Measurements from ENCODE around the gene FOXO3.
A peak's percentile ranks its signal among the peaks of the same experiment; 100 is the strongest.

The FOXO3 gene

DNA sequence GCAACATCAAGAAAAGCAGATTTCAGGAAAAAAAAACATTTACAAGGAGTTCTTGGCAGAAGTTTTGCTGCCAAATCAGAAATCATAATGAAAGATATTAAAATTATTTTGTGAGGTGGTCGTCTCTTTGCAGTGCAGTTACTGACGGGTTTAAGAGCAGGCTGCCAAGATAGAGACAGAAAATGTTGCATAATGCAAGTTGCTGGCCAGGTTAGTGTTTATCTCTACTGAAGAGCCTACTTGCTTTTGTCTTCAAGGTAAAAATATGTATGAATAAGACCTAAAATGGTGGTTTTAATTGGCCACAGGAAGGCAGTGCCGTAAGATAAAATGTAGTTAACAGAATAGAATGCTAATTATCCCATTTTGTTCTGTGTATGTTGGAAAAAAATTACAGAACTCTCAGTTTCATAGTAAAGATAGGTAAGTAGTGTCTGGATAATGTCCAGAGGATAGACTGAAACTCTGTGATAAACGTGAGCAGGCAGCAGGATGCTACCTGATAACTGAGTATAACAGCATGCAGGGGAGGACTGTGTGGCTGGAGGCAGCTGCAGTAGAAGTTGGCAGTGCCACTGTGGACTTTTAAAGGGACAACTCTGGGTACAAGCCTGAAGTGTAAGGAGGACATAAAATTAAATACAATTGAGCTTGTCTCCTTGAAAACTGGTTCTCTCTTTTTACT lies 13.9 kb downstream of the FOXO3 start:
- no peak for DNase-seq (ENCODE audit: low read depth in 2 of 2)

DNA sequence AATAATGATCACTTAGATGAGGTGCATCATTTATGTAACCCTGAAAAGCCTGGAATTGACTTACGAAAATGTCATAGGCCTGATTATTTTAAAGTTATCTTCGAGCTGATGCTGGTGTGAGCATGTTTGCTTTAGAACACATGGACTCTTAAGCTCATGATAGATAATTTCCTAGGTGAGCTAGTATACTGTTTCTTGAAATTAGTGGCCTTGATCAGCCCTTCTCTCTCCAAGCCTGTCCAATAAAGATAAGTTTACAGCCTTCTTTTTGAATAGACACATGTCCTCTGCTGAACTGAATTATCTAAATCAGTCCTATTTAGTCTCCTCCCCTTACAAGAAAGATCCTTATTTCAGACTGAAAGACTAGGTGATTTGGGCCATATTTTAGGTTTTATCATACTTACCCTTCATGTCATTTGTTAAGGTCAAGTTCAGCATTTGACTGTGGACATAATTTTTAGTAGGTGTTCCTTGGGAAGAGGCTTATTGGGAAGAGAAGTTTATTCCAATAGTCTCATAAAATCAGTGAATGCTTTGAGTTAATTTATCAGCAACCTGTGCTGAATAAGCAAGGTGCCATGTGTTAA lies 15.3 kb downstream of the FOXO3 start:
- DNase-seq (ENCODE audit: low read depth in 2 of 2) = no peak

DNA sequence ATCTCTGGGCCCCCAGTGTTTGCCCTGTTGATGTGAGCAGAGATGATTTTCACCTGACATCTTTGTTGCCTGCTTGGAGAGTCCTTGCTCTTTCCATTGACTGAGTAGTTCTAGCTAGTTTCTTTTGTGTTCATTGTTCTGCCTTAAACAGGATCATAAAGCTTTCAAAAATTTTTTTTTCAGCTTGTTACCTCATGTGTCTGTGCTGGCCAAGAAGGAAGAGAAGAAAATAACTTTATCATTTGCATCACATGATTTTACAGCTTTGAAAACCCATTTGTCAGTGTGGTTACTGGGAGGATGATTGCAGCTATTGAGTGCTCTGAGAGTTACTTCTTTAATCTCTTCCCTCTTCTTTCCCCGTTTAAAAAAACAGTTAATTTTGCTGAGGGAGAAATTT lies 16.0 kb downstream of the FOXO3 start:
- DNase-seq (ENCODE audit: low read depth in 2 of 2) = no peak

DNA sequence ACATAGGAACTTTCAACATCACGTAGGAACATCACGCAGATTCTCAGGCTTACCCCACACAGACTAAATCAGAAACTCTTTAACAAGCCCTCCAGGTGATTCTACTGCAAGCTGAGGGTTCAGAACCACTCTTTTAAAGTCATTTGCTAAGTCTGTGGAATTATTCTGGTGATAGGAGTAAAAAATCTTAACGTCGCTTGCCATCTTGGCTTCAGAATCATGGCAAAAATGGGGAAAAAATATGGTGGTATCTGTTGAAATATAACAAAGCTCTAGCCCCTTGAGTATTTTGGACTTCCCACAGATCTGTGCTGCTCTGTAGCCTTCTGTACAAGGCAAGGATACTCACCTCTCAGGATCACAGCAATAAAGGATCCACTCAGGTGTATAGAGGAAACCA lies 17.4 kb downstream of the FOXO3 start:
- no peak for DNase-seq (ENCODE audit: low read depth in 2 of 2)

DNA sequence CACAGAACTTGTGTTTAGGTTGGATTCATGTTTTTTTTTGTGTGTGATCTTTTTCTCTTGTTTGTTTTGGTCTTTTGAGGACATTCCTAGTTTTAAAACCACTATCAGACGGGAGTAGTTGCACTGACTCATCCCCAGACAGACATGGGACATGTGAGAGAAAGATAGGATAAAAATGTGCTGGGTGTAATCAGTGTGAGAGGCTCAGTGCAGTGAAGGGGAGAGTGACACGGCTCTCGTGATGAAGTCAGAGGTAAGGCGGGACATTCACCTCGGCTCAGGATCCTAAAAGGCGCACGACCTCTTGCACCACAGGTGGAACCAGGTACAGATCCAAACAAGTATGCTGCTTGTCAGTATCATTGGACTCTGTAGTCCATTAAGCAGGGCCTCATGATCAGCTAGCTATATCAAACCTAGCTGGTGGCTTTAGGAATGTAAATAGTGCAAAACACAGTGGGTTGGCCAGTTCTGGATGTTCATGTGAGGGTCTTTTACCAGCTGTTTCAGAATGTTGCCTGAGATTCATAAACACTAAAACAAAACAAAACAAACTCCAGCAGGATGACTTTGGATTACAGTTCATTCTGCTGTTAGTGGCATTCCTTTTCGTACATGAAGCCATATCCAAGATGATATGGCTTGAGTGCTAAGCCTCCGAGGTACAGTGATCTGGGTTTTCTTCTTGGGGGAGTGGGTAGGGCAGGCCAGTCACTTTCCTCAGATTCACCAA lies 18.0 kb downstream of the FOXO3 start:
- DNase-seq (ENCODE audit: low read depth in 2 of 2) = no peak

DNA sequence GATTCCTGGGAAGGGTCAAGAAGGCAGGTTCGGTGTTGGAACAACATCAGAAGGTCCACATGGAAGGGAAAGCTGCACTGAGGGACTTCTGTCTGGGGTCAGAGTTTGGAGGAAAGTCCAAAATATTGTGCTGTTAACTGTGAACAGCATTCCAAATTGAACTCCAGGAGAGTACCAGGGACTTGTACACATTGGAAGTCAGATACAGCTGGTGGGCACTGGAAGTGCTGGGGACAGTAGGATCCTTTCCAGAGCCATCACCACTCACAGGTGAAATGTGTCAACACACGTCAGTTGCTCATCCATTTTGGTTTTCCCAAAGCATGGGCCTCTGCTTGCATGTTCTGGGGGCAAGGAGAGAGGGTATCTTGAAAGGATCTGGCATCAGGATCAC lies 18.6 kb downstream of the FOXO3 start:
- DNase-seq (ENCODE audit: low read depth in 2 of 2) = no peak

DNA sequence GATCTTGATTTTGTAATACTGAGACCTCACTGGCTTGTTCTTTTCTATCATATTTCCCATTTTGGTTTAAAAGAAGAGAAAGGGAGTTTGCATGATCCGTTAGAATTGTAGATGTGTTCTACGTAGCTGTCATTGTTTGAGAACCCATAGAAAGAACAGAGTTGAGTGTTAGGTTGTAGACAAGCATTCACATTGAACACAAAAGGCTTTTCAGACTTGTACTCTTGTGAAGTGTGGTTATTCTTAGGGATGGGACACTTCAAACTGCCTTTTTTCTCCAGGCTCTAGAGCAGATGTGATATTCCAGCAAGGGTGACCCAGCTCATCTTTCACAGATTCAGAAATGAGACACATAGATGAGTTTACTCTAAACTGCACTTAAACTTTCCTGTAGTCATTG lies 19.9 kb downstream of the FOXO3 start:
- no peak for DNase-seq (ENCODE audit: low read depth in 2 of 2)

DNA sequence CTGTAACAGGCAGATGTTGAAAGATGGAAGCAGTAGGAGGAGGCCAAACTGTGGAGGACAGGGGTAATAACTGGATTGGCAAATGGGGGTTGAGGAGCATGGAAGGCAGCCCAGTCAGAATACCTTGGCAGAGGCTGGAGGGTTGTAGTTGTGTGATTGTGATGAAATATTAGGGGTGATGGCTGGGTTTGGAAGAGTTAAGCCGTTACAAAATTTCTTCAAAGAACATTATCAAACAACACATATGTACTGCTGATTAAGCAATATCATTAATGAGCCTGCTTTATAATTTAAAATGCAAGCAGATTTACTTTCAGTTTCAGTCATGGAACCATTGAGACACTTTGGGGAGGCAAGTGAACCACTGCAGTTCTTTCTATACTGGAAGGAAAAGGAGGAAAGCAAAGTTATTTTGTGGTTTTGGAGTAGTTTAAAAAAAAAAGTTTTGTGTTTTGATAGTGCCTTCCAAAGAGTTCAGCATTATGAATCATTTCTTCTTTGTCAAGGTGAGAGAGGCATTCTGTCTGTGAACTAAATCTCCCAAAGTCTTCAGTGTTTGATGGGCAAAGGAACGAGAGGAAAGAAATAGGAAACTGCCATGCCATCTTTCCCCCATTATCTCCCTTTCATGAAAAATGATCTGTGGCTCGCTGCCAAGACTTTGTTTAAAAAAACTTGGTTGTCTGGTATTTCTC lies 20.7 kb downstream of the FOXO3 start:
- no peak for DNase-seq (ENCODE audit: low read depth in 2 of 2)

DNA sequence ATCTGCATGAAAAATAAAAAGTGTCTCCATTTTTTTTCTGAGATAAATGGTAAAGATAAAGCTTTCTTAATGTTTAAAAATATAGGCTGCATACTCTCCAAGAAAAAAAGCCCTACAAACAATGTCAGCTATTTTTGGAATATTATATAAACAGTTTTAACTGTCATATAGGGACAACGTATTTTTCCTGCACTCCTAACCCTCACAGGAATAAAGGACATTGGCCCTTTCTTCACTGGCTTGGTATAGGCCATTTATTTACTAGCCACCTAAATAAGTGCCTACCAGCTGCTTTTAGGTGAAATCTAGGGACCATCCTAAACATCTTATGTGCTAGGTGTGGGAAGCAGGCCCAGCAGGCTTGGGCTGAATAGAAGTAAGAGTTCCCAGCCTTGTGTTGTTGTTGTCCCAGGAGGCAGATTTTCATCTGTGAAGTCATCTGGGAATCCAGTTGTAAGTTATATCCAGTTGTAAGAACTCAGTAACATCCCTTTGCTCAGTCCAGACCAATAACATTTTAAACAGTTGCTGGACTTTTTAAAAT lies 21.3 kb downstream of the FOXO3 start:
- no peak for DNase-seq (ENCODE audit: low read depth in 2 of 2)

DNA sequence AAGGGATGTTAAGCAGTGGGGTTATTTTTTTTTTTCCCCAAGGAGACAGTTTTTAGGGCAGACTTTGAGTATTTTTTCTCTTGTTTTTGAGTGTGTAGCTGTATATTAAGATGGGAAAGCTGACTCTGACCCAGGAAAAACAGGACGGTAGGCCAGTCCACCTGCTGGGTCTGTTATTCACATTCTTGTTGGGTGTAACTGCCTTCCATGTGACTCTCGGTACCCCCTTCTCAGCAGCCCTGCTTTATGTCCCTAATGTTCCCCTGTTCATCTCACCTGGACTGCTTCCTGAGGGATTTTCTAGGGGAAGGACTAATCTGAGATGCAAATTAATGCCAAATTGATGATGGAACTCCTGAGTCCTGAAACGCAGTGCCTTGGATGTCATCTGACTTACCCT lies 21.9 kb downstream of the FOXO3 start:
- DNase-seq (ENCODE audit: low read depth in 2 of 2) = no peak

DNA sequence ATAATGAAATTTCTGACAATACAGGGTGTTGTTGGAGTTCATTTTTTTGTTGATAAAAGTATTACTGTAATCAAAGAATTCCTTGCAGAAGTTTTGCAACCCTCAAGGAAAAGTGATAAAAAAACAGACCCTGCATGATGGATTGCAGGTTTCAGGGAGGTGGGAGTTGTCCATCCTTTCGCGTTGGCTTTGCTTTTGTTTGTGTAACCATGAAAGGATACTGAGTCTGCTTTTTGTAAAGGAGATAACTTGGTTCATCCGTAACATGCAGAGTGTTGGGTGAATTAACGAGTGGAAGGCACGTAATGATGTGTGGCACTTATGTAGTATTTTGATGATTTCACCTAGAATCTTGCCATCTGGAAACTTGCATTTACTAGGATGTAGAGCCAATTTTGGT lies 23.6 kb downstream of the FOXO3 start:
- DNase-seq (ENCODE audit: low read depth in 2 of 2) = no peak

DNA sequence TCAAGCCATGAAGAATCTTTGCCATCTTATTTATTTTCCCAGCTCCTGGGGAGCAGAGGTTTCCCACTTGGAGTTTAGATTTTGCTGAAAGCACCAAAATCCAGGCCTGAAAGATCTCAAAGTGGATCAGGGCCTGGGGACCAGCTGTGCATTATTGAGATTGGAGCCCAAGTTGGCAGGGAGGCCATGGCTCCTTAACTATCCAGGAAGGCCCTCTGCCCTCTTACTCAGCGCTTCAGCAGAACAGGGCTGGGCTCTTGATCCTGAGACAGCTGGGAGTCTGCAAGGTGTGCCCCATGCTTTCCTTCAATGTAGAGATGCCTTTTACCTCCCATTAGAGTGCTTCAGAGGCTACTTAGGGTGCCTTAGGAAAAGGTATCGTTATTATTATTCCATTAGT lies 24.6 kb downstream of the FOXO3 start:
- DNase-seq (ENCODE audit: low read depth in 2 of 2) = no peak

DNA sequence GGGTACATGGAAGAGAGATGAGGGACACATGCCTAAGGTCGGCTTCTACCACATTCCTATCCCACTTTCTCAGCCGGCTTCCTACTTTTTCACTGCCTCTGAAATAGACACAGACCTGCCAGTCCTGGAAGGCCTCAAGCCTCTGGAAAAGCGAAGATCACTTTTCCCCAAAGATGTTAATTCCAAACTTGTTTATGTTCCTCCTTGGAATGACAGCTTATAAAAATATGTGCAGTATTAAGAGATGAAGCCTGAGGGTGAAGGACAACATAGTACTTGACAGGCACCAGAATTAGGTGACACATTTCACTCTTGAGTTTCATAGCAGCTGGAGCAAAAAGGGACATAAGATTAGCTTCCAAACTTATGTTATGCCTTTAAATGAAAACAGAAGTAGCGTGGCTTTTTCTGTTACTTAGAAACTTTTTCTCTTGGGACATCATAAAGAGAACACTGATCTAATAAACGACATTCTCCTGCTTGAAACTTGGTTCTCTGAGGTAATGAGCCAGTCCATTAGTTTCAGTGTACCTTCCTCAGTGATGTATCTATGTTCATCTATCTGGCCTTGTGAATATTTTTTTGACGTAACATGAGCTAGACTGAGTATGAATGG lies 25.3 kb downstream of the FOXO3 start:
- DNase-seq (ENCODE audit: low read depth in 2 of 2) = no peak

DNA sequence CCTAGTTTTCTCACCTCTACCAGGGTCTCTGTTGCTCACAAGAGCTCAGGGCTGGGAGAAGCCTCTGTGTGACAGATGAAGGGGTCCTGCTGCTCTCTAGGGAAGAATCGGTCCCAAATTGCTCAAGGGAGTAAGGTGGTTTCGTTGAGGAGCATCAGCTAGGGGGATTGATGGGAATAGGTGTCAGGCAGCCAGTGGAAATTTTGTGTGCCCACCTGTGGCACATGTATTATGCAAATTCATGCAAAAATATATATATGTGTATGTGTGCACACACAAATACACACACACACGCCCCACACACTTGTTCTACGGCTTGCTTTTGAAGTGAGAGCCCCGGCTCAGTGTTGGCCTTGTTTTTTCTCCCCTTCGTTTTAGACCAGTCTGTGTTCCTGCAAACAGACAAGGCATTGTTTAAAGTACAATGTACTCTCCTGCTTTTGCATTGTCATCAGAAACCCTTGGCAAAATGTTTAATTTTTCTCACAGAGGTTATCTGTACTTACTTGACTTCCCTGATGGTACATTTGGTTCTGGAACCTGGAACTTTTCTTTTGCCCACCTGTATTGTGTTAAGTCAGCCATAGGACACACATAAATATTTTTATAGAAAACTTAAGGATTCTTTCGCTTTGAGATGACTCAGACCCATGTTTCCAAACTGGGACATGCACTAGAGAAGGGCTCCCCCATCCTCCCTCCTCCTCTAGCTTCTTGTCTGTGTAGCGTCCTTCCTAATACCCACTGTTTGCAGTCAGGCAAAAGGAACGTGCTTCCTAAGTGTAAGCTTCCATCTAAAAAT lies 26.7 kb downstream of the FOXO3 start:
- DNase-seq (ENCODE audit: low read depth in 2 of 2) = no peak

DNA sequence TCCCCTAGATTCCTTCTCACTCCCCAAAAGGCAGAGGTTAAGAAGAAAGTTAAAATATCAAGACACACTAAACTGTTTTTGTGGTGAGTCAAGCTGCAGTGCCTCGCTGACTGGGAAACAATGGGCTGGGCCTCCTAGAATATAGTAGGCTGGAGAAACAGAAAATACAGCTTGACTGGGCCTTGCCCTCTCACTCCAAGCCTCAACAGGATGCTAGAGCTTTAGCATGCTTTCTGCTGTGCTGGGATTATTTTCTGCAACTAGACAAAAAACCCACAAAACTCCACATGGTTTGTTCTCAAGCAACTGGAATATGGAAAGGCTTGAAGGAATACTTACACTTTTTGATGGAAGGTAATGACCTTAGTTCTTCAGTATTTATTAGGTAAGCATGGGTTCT lies 27.9 kb downstream of the FOXO3 start:
- no peak for DNase-seq (ENCODE audit: low read depth in 2 of 2)

DNA sequence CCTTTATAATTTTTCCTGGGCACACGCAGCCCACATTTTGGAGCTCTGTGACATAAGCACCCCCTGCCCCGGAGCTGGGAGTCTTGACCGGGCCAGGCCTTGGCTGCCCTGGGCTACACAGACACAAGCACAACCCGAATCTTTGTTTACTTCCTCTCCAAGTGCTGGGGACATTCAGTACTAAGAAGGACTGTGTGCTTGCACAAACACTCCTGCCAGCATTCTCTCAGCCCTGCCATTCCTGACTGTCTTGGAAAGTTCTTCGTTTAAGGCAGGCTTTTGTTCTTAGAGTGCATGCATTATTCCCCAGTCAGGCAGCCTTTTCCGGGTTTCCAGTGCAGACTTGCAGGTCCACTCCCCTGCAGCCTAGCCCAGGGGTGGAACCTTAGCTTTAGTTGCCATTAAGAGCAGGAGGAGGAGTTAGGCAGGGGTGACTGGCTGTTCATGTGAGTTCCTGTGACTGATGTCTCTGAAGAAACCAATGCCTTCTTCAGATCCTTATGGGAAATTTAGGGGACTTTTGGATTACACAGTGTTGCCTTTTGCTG lies 28.6 kb downstream of the FOXO3 start:
- DNase-seq (ENCODE audit: low read depth in 2 of 2) = no peak

DNA sequence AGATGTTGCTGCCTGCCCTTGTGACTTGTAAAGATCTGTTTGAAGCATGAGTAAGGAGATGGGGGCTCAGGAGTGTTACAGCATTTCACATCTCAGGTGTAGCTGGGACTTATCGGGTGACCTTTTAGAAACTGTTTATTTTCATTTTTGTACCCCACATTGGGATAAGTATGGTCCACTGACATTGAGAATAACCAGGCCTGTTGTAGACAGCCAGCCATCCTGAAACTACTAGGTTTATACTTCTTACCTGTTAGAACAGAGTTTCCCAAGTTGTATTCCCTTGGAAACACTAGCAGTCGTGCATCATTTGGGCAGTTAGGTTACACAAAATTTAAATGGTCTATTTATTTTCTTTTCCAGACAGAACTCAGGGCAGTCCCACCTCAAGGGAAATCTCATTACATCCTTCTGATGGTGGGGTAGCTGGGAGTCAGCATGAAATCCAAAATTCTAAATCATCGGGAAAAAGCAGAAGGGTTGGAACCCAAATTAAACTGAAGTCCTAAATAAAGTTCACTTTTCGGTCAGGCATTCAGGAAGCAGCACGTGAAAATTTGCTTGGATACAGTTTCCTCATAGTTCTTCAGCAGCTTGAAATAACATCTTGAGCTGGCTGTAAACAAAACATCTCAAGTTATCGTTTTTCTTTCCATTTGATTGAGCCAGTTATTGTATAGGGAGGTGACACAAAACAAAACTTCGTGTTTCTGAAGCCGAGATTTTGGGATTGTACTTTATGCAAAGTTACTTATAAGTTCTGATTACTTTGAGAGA lies 30.5 kb downstream of the FOXO3 start:
- no peak for DNase-seq (ENCODE audit: low read depth in 2 of 2)

DNA sequence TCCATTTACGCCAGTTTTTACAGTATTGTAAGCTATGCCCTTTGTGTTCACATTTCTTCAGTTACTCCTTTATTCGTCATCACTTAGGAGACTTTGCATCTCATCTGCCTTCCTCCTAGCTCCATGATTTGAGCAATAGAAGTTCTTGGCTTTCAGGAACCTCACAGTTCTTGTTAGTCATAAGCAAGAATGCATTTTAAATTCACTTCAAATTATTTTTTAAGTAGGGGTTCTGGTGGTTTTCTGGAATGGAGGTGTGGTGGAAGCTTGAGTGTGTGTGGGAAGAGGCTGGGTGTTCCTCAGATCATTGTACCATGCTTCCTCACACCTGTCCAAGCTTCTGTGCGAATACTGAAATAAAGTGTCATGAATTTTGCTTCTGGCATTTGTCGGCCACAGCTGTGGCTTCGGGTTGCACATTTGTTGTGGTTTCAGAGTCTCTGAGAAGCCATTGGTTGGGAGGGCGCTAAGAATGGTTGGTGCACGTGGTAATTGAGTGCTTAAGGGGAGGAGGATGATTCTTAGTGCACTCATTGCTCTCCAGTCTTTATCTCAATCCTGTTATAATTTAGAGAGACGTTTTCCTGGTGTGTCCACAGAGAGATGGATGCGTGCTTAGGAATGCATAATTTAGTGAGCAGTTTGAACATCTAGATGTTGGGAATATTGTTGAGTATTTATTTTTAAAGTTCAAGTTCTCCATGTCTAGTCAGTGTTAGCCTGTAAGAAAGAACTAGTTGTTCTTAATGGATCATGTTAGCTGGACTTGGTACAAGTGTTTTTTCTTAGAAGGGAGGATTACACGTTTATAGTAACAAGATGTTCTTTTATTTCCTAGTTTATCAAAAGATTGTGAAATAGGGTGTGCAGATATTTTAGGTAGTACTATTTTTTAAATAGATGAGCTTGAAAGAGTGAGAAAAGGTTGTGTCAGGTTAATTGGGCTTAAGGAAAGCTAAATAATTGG lies 31.9 kb downstream of the FOXO3 start:
- peak in 1 of 2 experiments; percentile 16 for DNase-seq (ENCODE audit: low read depth in 2 of 2)

DNA sequence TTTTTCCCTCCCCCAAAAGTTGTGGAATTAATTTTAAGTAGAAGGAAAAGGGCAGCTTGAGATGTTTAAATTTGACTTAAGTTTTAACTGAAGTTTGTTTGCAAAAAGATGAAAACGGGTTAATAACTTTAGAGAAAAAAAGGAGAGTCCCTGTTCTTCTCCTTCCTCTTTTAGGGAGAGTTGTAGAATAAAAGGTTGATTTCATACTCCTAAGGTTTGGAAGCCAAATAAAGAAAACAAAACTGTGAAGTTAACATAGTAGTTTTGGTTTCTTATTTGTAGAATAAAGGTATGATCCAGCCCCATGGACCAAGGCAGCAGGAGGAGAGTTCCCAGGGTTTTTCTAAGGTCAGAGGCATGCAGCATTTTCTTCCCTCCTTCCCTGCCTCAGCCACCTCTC lies 33.4 kb downstream of the FOXO3 start:
- DNase-seq (ENCODE audit: low read depth in 2 of 2) = no peak
